Vagina (tissue), 2 donors: Measurements from ENCODE around the gene FAM168B.

Experiments
- CTCF ChIP-seq, 3 experiments: fragments of 450-650 bp in 2 of 3; fragments of 200-600 bp in 1 of 3; sonication (generic) in 1 of 3; IDR thresholded peaks; one replicate each; pipeline ENCODE4 v1.5.1; 2017 to 2019; ENCODE audit warnings: antibody characterized with exemption in 3 of 3, mild to moderate bottlenecking in 2 of 3, moderate library complexity in 2 of 3
- POLR2A ChIP-seq, 2 donors: fragments of 450-650 bp; IDR thresholded peaks; one replicate each; pipeline ENCODE4 v1.6.1; 2017; ENCODE audit warnings: antibody characterized with exemption in 2 of 2, mild to moderate bottlenecking in 2 of 2, moderate library complexity in 2 of 2
- POLR2AphosphoS5 ChIP-seq, 2 donors: sonication (generic); formaldehyde crosslinking; IDR thresholded peaks; one replicate each; pipeline ENCODE4 v1.9.0; 2017; ENCODE audit warnings: antibody characterized with exemption in 2 of 2, mild to moderate bottlenecking in 2 of 2, low read depth in 1 of 2; ENCODE audit not compliant: insufficient read depth in 1 of 2

DNA sequence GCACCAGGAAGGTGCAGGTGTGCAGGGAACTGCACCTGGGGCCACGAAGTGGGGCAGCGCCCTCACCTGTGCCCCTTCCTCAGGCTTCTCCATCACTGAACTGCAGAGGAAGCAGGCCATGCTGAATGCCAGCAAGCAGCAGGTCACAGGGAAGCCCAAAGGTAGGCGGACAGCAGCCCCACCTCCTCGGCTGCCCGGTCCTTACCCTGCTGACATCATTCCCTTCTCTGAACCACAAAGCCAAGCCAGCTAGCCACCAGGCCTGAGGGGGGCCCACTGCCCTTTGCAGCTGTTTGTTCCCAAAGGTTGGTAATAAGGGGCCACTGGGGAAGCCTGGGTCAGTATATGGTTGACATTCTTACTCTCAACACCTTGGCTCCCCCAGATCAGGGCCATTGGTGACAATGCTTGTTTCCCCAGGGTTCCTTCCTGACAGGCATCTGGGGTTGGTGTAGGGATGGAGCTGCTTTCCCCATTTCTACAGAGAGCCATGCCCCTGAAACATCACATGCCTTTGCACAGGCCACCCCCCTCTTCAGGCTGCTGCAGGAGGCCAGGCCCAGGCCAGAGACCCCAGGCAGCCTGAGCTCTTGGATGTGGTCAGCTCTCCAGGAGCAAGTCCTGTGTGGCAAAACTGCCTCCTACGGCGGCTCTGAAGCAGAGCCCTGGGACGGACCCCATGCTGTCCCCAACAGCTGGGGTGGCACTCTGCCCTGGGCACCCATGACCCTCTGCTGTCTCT lies 47.8 kb downstream of the FAM168B start:
- TF ChIP-seq POLR2A (IDR thresholded peaks at IDR 0.05) (no peak), CTCF (IDR thresholded peaks at IDR 0.05) (no peak), POLR2AphosphoS5 (IDR thresholded peaks at IDR 0.05; ENCODE audit: insufficient read depth in 1 of 2, low read depth in 1 of 2) (no peak)
